Measurements from ENCODE around the gene TMEM235. TPM values are rescaled to one million over a fixed set of nuclear protein-coding genes. Genes with fewer than 3 reads are reported as not detected.

TMEM235 gene
- total and polyA plus RNA-seq, 9 of the 15 experiments (the other 6 are each of a cell fraction or from before 2014, with no cell fraction given): not detected

DNA sequence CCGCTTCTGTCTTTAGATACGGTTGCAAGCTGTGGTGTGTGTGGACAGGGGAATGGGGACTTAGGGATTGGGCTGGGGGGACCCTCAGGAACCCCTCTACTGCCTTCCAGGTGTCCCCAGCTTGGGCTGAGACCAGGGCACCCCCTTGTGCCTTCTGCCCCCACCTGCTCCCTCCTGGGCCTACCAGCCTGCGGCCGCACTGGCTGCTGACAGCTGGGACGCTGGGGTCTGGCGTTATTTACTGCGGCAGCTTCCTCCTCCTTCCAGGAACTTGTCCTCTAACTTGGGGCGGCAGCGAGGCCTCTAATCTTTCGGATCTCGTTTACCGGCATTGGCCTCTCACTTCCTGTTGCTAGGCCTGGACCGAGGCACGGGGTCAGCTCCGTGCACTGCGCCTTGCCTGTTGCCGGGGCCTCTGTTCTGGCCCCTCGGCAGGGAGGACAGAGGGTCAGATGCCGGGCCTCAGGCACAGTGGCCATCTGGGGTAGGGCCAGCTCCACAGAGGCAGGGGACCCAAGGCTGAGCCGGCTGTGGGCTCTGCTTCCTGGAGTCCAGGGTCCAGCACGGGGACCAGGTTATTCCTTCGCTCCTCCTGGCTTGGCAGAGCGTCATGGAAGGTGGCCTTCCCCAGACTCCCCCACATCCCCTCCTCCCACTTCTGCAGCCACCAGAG is 31.8 kb downstream of the TMEM235 start (continued):
- TF ChIP-seq ZNF408 (CRISPR knock-in tag; IDR thresholded peaks at IDR 0.05; ENCODE audit: low read depth) (no peak), ZKSCAN8 (CRISPR knock-in tag; IDR thresholded peaks at IDR 0.05) (peak; percentile 82), ZNF551 (CRISPR knock-in tag; IDR thresholded peaks at IDR 0.05) (no peak), ZNF354B (CRISPR knock-in tag; IDR thresholded peaks at IDR 0.05) (0 out of 2 replicates have a peak, but pooled peaks have one; percentile 16), FOSL1 (tag; conservative IDR thresholded peaks at IDR 0.05) (peak; percentile 52), NRF1 (conservative IDR thresholded peaks at IDR 0.05 in 1 of 2, IDR thresholded peaks at IDR 0.05 in 1 of 2) (peak; percentile 24 to 27; a peak in 3 of 4 replicates), KDM5B (IDR thresholded peaks at IDR 0.05; ENCODE audit: insufficient replicate concordance, low read depth, low read length) (peak; percentile 57), ZBTB17 (CRISPR knock-in tag; IDR thresholded peaks at IDR 0.05) (peak; percentile 63; the same call in 1 of the 2 replicates), ZNF57 (CRISPR knock-in tag; IDR thresholded peaks at IDR 0.05) (0 out of 2 replicates have a peak, but pooled peaks have one; percentile 3), POLR2AphosphoS5 (IDR thresholded peaks at IDR 0.05; ENCODE audit: control insufficient read depth, insufficient read depth, low read depth, low read length) (peak; percentile 34; the same call in 1 of the 2 replicates), HDAC1 (IDR thresholded peaks at IDR 0.05) (peak in 1 of 2 experiments; percentile 54; a peak in 1 of 4 replicates), TAF1 (IDR thresholded peaks at IDR 0.05; ENCODE audit: control insufficient read depth, extremely low read depth, insufficient read depth, low read length, severe bottlenecking) (peak; percentile 55)
- TF ChIP-seq, protein P1, sequence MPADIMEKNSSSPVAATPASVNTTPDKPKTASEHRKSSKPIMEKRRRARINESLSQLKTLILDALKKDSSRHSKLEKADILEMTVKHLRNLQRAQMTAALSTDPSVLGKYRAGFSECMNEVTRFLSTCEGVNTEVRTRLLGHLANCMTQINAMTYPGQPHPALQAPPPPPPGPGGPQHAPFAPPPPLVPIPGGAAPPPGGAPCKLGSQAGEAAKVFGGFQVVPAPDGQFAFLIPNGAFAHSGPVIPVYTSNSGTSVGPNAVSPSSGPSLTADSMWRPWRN (IDR thresholded peaks at IDR 0.05; ENCODE audit: low read depth): 0 out of 2 replicates have a peak, but pooled peaks have one; percentile 54
- TF ChIP-seq, protein P2, sequence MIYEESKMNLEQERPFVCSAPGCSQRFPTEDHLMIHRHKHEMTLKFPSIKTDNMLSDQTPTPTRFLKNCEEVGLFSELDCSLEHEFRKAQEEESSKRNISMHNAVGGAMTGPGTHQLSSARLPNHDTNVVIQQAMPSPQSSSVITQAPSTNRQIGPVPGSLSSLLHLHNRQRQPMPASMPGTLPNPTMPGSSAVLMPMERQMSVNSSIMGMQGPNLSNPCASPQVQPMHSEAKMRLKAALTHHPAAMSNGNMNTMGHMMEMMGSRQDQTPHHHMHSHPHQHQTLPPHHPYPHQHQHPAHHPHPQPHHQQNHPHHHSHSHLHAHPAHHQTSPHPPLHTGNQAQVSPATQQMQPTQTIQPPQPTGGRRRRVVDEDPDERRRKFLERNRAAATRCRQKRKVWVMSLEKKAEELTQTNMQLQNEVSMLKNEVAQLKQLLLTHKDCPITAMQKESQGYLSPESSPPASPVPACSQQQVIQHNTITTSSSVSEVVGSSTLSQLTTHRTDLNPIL (CRISPR knock-in tag; IDR thresholded peaks at IDR 0.05): peak; percentile 41; the same call in 1 of the 2 replicates
- TF ChIP-seq, protein P3, sequence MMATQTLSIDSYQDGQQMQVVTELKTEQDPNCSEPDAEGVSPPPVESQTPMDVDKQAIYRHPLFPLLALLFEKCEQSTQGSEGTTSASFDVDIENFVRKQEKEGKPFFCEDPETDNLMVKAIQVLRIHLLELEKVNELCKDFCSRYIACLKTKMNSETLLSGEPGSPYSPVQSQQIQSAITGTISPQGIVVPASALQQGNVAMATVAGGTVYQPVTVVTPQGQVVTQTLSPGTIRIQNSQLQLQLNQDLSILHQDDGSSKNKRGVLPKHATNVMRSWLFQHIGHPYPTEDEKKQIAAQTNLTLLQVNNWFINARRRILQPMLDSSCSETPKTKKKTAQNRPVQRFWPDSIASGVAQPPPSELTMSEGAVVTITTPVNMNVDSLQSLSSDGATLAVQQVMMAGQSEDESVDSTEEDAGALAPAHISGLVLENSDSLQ (IDR thresholded peaks at IDR 0.05): peak; percentile 96
- TF ChIP-seq, protein P4, sequence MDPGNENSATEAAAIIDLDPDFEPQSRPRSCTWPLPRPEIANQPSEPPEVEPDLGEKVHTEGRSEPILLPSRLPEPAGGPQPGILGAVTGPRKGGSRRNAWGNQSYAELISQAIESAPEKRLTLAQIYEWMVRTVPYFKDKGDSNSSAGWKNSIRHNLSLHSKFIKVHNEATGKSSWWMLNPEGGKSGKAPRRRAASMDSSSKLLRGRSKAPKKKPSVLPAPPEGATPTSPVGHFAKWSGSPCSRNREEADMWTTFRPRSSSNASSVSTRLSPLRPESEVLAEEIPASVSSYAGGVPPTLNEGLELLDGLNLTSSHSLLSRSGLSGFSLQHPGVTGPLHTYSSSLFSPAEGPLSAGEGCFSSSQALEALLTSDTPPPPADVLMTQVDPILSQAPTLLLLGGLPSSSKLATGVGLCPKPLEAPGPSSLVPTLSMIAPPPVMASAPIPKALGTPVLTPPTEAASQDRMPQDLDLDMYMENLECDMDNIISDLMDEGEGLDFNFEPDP (CRISPR knock-in tag; IDR thresholded peaks at IDR 0.05): peak; percentile 14; the same call in 1 of the 2 replicates
- TF ChIP-seq, protein P5, sequence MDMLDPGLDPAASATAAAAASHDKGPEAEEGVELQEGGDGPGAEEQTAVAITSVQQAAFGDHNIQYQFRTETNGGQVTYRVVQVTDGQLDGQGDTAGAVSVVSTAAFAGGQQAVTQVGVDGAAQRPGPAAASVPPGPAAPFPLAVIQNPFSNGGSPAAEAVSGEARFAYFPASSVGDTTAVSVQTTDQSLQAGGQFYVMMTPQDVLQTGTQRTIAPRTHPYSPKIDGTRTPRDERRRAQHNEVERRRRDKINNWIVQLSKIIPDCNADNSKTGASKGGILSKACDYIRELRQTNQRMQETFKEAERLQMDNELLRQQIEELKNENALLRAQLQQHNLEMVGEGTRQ (CRISPR knock-in tag; IDR thresholded peaks at IDR 0.05): no peak
- TF ChIP-seq, protein P6, sequence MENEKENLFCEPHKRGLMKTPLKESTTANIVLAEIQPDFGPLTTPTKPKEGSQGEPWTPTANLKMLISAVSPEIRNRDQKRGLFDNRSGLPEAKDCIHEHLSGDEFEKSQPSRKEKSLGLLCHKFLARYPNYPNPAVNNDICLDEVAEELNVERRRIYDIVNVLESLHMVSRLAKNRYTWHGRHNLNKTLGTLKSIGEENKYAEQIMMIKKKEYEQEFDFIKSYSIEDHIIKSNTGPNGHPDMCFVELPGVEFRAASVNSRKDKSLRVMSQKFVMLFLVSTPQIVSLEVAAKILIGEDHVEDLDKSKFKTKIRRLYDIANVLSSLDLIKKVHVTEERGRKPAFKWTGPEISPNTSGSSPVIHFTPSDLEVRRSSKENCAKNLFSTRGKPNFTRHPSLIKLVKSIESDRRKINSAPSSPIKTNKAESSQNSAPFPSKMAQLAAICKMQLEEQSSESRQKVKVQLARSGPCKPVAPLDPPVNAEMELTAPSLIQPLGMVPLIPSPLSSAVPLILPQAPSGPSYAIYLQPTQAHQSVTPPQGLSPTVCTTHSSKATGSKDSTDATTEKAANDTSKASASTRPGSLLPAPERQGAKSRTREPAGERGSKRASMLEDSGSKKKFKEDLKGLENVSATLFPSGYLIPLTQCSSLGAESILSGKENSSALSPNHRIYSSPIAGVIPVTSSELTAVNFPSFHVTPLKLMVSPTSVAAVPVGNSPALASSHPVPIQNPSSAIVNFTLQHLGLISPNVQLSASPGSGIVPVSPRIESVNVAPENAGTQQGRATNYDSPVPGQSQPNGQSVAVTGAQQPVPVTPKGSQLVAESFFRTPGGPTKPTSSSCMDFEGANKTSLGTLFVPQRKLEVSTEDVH (IDR thresholded peaks at IDR 0.05; ENCODE audit: low read depth, partially characterized antibody): peak; percentile 24
